HG03139 (cell line): ENCODE measurements around the gene GBE1.

Experiments used
- ATAC-seq: cut with Tn5 transposase; IDR thresholded peaks from one replicate; pipeline ENCODE4 v1.9.1; 2021; ENCODE audit not compliant: unreplicated experiment

Gene GBE1

GRCh38 chr3:81702126-81702525, 59.3 kb downstream of the GBE1 start:
- ATAC-seq: no peak

GRCh38 chr3:81699536-81700320, 61.7 kb downstream of the GBE1 start:
- ATAC-seq: no peak

DNA sequence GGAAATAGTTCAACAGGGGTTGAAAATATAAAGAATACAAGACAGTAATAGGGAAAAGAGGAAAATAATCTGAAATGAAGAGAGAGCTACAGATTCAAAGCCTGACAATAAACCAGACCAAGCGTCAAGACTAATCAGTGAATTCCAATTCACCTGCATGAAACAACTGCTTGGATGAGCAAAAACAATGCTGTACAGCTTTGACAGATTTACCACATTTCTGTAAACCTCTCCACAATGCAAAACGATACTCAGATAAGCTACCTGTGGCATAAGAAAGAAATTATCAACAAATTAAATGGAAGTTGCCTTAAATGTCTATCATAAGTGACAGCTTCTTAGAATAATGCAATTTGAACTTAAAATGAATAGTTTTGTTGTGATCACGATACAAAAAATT, 65.4 kb downstream of the GBE1 start:
- ATAC-seq: no peak

DNA sequence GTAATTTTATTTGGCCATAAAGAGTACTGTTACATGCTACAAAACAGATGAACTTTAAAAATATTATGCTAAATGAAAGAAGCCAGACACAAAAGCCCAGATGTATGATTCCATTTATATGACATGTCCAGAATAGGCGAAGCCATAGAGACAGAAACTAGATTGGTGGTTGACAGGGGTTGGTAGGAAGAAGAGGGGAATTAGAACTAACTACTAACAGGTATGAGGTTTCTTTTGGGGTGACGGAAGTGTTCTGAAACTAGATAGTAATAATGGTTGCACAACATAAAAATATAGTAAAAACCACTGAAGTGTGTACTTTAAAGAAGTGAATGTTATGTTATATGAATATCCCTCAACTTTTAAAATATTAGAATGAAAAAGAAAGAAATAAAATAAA, 66.1 kb downstream of the GBE1 start:
- ATAC-seq: no peak

DNA sequence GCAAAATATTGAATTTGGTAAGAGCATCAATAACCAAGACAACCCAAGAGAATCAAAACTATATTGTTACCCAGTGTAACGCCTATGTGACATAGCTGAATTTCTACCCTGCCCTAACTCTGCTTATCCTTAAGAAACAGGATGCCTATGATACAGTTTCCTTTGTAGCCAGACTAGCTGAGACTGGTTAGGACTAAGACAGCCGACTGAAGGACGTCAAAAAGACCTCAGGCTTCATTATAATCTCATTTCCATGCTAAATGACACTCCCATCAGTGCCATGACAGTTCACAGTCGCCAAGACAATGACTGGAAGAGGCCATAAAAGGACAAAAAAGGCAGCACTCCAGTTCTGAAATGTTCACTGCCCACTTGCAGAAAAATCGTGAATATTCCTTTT, 66.8 kb downstream of the GBE1 start:
- ATAC-seq: no peak

DNA sequence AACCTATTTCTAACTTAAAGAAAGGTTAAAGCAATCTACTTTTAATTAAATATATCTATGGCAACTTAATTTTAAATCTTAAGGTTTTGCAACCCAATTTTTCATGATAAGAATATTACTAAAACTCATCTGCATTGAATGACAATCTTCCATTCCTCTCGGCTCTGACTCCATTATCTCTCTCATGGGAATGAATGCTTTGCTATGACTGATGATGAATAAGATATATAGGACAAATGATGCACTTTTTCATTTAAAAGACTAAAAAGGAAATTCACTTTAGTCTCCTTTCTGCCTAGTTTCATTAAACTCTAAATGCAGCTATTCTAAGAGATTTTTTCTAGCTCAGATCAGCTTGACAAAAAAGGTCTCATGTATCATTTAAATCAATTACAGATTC, 68.7 kb downstream of the GBE1 start:
- no peak for ATAC-seq

DNA sequence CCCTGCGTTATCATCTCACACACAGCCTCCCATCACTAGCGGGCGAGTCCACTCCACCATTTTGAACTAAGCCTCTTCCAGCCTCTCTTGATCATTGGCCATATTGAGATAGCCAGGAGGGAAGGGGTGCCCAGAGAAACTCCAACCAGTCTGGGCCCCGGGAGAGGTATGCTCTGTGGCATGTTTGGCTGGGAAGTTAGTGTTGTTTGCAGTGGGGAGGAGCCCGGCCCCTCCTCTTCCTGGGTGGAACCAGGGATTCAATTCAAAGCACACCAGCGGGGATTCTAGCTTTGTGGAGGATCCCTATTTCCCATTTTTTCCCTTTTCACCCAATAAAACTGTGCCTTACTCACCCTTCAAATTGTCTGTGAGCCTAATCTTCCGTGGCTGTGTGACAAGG, 71.8 kb downstream of the GBE1 start:
- ATAC-seq: no peak

DNA sequence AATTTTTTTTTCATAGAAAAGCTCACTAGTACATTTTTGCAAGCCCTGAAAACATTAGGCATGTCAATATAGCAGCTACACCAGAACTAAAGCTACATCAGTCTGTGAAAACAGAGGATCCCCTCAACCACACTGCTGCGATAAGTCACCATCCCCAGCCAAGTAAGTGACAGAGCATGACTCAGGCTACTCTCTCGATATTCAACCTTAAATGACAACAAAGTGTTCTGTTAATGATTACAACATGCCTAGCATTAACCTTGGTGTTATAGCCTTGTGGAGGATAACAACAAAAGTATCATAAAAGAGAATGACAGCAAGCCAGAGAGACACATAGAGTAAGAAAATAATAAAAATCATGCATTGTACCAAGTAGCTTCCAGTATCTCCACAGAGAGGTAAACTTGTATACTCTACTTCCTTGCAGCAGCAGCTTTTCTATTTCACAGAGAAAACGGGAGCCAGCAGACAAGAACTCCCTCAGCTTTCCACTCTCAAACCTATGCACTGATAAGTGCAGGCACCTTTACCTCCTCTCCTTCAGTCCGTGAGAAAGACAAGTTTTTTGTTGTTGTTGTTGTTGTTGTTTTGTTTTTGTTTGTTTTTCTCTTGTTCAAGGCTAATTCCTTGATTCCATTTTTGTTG, 76.6 kb downstream of the GBE1 start:
- no peak for ATAC-seq

DNA sequence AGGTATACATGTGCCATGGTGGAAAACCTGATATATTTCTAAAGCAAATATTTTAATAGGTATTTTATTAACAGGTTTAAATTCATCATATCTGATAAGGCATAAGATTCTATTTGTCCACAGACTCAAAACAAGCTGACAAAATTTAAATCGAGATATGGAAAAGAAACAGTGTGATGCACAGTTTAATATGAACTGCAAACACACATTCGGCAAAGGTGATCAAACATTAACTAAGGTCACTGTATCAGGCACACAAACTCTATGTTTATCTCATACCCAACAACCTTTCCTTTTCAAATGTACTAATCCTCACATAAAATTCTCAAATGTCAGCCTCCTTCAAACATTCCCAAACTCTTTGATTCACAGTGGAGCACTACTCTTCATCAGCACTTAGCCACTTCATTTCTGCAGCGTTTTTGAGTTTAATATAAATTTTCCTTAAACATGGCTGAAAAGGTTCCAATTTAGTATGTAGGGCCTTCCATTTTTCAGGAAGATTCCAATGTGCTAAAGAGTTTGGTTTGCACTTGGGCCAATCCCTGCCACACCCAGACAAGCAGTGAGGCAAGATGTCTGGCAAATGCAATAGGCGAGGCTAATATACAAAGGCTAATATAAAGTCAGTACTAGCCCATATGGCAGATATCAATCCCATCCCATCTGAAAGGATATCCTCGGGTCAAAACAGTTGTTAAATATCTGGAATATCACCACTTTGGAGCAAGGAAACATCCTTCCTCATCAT, 84.6 kb downstream of the GBE1 start:
- no peak for ATAC-seq

DNA sequence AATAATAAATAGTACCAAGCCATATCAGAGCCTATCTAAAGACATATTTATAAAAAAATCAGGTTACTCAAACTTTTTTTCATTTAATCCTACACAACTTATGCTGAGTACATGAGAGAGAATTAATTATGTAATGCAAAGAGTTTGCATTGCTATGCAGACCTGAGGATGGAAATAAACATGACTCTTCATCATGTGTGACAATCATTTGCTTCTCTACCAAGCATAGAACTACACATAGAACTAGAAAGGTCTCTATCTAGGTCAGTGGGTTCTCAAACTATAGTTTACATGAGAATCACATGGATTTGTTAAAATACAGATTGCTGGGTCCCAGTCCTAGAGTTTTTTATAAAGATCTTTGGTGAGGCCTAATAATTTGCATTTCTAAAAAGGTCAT, 86.8 kb downstream of the GBE1 start:
- ATAC-seq: no peak

DNA sequence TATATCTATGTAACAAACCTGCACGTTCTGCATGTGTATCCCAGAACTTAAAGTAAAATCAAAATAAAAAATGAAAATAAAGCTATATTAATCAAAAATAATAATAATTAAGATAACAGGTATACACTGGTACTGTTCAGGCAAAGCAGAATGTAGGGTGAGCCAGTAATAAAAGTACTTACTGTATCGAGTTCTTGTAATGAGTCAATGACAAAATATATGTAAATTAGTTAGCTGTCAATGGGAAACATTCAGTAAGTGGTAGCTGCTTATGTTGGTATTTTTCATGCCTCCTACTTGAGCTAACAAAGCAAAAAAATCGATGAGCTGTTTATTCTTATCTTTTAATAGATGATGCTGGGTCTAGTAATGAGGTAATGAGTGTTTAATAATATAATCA, 93.2 kb downstream of the GBE1 start:
- no peak for ATAC-seq

DNA sequence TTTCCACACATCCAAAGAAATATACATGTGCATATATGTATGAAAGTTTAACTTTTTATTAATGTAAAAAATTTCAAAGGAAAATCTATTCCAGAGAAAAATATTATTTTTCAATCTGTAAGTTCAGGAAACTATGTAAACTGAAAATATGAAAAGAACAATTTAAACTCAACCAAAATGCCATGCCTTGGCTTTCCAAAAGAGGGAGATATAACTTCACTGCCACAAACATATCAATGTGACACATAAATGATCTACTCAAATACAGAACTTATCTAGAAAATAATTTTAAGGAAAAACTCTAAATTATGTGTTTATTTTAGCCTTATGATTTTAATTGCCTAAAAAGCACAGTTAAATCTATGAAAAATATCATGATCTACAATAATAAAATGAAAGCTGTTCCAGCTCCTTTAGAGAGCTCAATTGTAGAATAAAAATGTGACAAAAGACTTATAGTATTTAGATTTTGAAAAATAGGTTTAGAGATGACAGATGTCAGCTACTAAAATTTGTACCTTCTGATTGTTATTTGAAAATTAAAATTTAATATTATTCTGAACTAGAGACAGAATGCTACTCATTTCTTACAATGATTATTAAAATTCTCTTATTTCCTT, 94.8 kb downstream of the GBE1 start:
- ATAC-seq: no peak

DNA sequence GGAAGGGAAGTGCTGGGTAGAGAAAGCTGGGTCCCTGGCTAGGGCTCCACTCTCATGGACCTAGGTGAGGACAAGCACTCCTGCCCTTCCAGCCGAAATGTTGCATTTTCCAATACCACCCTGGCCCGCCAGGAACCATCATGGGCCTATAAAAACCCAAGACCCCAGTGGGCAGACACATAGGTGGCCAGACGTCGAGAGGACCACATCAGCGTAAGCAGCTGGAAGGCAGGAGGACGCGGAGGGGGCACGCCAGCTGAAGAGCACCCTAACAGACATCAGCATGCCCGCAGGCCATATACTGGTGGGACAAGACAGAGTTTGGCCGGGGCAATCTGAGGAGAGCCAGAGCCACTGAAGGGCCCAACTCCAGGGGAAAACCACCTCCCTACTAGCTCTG, 98.3 kb downstream of the GBE1 start:
- ATAC-seq: no peak

- no peak for ATAC-seq
These were observed 101.4 kb downstream of the GBE1 start for GRCh38 chr3:81660036-81660435.

- no peak for ATAC-seq
These were observed 103.0 kb downstream of the GBE1 start for GRCh38 chr3:81658322-81658997.

GRCh38 chr3:81651139-81651538, 110.3 kb downstream of the GBE1 start:
- ATAC-seq: no peak

- no peak for ATAC-seq
These were observed 111.3 kb downstream of the GBE1 start for GRCh38 chr3:81650187-81650586.

- no peak for ATAC-seq
These were observed 116.2 kb downstream of the GBE1 start for GRCh38 chr3:81645248-81645647.

DNA sequence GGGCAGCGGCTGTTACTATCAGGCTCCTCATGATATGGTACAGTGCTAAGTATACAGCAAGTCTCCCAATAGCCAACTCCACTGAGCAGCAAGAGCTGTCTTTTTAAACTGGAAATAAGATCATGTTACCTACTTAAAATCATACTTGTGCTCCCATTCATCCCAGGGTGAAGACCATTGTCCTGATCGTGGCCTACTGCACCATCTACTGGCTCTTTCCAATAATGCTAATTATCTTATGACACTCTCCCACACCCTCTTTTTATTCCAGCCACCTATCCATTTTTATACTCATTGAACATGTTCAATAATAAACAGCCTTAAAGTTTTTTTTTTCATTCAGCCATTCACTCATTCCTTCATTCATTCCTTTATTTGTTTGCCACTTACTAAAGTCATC, 117.7 kb downstream of the GBE1 start:
- no peak for ATAC-seq

- ATAC-seq: no peak
These were observed 123.0 kb downstream of the GBE1 start for GRCh38 chr3:81638480-81638879.

DNA sequence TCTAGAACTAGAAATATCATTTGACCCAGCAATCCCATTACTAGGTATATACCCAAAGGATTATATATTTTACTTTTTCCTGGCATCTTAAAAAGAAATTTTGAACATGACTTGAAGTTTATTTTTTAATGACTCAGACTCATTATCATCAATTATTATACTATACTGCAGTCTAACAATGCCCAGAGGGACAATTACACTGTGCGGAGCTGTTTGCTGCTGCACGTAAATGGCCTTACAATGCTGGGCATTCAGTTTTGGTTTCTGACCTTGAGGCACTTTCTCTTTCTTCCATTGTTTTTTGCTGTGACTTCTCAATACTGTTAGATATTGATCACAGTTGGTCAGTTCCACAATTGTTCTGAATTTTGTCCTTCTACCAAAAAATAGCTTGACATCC, 128.8 kb downstream of the GBE1 start:
- ATAC-seq: no peak
